GM18499 (cell line): ENCODE data around the gene ANKS6.

Experiments
- ATAC-seq: cut with Tn5 transposase; IDR thresholded peaks from one replicate; pipeline ENCODE4 v1.9.1; 2021; ENCODE audit warnings: moderate number of reproducible peaks; ENCODE audit not compliant: insufficient read depth, unreplicated experiment

The ANKS6 gene

DNA sequence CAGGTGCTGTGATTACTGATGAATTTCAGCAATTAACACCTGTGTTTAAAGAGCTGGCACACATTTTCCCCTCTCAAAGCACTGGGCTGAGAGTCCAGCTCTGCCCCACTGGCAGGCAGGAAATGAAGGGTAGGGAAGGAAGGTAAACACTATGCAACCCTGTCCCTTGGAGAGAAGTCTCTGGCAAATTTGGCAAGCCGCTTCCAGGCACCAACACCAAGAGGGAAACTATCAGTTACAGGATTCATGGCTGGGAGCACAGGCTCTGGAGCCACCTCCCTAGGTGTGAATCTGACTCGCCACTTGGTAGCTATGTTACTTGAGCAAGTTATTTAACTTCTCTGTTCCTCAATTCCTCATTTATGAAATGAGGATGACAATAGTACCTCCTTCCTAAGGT is 3.3 kb downstream of the ANKS6 start:
- ATAC-seq, result no peak

DNA sequence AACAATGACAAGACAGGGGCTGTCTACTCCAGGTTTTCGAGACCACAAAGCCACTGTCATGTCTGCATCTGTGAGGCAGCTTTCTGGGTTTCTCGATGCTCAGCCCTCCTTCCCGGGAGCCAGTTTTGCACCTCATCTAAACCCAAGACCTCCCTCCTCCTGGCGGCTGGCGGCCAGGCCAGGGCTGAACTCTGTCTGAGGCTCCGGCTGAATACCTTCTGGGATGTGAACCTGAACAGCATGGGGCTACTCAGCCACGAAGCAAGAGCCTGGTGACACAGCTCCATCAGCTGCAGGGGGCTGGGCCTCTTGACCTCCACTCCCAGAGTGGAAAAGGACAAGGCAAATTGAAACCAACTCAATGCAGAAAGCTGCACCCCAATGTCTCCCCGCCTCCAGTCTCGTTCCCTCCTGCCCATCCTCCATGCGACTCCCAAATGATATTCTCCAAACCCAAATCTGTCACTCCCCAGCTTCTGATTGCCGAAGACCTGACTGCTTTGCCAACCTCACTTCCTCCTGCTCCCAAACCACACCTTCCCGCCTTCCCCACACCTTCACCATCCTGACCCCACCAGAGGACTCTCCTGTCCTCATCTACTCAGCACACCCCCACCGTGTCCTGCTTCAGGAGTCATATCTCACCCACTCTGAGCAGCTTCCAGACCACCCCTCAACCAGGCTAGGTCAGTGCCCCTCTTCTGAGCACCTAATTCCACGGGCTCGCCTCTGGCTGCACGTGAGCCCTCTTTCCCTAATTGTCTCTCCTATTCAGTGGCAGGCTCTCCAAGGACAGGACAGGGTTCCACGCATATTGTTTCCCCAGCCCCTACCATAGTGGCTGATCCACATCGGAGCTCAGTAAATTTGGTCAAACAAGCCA is 4.5 kb downstream of the ANKS6 start:
- ATAC-seq, result no peak

DNA sequence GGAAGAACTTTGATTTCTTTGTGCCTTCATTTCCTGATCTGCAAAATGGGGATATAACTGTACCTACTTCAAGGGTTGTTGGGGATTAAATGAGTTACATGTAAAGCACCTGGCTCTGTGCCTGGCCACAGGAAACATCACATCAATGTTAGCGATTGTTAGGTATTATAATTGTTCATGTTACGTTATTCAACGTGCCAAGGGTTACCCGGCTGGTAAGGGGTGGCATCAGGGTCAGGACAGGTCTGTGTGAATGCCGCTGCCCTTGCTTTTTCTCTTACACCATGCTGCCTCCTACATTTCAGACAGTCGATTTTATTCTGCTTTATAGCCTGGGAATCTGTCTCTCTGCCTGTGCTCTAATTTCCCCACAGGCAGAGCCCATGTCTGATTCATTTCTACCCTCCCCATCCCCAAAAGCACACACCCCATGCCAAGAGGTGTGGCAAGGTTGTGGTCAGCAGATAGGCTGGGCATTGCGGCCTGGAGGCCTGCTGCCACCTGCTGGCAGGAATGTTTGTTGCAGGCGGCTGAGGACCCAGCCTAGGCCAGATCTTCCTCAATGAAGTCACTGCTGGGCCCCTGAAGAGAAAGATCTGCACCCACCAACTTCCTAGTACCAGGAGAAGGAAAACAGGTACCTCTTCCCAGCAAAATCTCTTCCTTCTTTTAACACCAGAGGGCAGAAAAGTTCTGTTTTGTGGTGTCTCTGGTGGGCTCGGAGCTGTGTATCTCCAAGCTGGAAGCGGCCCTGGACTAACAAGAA is 5.3 kb downstream of the ANKS6 start:
- no peak for ATAC-seq

DNA sequence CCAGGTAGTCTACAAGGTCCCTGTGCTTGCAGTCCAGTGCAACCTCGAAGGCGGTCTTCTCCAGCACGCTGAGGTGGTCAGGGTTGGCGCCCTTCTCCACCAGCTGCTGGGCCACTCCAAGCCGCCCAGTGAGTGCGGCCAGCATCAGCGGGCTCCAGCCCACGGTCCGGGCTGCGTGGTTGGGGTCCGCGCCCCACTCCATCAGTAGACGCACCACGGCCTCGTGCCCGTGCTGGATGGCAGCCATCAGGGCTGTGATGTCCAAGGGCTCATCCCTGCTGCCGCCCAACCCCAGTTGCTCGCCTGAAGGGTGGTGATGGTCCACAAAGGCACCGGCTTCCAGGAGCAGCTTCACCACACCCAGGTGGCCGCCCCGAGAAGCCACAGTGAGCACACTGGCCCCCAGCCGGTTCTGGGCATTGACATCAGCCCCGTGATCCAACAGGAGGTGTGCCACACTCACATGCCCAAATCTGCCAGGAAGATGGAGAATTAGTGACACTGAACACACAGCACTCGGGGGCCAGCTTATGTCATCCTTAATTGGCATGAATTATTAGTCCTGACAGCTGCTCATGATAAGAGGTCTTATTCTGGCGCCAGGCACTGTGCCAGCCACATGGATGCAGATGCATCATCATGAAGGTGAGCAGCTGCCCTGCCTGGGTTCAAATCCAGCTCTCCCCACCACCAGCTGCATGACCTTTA is 6.1 kb downstream of the ANKS6 start:
- no peak for ATAC-seq

GRCh38 chr9:98789483-98790133 is 6.7 kb downstream of the ANKS6 start:
- no peak for ATAC-seq

DNA sequence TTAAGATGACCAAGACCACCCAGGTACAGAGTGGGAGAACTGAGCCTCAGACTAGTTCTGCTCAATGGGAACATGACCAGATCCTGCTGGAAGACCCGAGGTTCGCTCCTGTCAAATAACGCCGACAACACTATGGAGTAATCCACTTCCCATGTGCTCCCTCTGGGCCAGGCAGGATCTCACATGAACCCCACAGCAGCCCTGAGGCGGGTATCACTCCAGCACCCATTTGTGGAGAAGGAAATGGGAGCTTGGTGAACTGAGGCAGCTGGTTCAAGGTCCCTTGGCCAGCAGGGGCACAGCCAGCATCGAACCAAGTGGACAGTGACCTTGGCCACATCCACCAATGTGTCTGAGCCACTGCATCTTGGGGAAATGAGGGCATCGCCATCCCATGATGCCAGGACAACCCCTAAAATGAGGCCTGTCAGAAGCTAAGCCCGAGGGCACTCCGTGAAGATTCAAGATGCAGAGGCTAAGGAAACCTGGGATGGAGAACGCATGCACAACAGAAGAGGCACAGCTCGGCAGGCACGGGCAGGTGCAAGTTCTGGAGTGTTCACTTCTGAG is 8.5 kb downstream of the ANKS6 start:
- no peak for ATAC-seq

DNA sequence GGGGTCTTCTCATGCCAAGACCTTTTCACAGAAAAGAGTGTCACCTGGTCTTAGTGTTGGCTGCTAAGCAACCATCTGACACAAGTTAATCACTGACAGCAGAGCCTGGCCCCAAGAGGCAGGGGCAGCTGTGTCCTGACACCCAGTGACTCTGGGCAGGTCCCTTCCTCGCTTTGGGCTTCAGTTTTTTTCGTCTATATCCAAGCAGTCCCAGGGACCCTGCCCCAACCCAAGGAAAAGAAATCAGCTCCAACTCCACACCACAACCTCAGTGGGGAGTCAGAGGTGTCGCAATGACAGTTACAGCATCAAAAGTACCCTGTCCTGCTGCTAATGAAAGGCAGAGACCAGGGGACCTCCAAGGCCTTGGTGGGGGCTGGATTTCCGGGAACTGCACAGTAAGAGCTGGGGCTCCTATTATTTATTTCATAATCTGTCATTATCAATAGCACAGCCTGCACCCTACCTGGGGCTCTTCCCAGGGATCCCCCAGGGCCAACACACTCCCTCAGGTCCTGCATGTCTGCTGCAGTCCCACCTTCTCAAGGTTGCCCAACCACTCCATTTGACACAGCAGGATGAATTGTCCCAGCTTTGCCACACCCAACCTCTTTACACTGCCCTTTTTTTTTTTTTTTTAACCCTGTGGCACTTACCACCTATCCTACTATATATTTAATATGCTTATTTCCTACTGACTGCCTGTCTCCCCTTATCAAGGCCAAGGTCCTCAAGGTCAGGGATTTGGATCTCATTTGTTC is 9.4 kb downstream of the ANKS6 start:
- ATAC-seq, result no peak

DNA sequence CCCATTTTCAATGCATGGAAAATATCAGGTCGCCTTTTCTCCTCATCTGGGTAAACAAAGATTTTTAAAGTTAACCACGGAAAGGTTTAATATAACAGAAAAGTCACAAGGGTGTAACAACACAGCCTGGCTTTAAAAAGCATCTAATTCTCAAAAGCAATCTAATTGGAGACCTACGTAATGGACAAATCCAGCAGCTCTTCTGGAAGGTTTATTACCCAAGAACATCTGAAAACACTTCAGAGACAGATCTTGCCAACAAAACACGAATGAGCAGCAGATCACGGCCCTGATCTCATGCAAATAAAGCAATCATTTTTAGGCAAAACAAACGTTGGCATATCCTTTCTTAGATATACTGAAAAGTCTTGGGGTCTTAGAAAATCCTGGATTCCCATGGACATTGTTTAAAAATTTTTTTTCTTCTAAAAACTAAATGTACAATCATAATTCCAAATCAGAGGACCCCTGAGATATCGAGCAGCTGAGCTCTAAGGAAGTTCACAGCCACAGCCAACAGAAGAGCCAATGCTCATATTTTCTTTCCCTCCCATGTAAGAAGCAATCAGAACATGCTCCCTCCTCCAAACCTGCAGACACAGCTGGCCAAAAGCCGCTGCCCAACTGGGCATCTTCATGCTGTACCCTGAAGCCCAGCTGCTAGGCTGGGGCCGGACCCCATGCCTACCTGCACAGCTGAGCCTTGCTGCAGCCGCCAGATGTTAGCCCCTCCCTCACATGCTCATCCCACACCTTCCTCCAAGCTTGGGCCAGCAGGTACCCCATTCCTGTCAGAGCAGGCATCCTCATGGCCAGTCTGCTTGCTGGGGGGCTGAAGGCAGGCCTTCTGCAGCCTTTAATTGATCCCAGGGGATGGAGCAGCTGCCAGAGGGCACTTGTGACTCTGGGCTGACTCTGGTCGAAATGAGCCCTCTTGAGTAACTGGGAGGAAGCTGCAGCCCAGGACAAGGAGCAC is 11.2 kb downstream of the ANKS6 start:
- no peak for ATAC-seq

- ATAC-seq, result no peak
These were observed 12.7 kb downstream of the ANKS6 start for GRCh38 chr9:98783518-98784226.

DNA sequence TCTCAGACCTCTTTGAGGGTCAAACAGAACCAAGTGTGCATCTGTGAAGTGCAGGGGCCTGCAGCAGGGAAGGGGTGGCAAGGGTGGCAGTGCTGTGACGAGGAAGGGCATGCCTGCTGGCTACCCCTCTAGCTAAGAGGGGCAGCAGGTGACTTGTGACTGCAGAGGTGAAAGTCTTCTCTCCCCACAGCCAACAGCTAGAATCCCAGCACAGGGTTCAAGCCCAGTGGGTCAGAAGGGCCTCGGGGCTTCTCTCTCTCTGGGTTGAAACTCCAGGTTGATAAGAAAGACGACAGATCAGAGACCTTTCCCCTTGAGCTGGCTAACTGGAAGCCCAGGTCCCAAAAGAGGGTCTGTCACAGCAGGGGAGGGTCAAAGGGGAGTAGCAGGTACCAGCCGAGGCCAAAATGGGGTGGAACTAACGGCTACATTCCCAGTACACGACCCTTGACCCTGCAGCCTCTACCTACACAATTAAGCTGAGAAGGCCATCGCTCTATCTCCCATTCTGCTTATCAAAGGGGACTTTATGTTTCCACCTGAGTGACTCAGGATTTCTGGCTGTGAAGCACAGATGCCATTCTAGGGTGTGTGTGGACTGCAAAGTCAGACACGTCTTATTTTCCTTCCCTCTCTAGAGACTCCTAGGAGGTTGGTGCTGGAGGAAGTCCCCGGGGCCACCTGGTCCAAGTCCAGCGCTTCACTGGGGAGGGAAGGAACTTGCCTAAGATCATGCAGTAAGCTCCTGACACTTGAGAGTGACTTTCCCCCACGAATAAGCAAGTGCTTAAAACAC is 14.6 kb downstream of the ANKS6 start:
- no peak for ATAC-seq

- ATAC-seq, result no peak
These were observed 16.2 kb downstream of the ANKS6 start for GRCh38 chr9:98780059-98780749.

- no peak for ATAC-seq
These were observed 17.4 kb downstream of the ANKS6 start for GRCh38 chr9:98778711-98779530.

DNA sequence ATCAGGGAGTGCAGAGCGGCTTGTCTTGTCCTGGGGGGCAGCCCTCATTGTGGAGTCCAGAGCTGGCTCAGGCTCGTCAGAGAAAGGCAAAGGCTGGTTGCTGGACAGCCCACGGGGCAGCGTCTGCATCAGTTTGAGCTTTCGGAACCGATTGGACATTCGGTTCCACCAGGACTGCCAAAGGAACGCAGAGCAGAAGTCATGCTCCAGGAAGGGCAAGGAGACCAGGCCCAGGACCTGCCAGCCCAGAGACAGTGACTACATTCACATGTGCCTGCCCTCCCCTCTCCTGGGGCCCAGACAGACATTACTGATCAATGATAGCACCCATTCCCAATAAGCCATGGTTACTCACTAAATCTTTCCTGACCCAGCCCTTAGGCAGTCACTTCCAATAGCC is 18.1 kb downstream of the ANKS6 start:
- ATAC-seq, result no peak

DNA sequence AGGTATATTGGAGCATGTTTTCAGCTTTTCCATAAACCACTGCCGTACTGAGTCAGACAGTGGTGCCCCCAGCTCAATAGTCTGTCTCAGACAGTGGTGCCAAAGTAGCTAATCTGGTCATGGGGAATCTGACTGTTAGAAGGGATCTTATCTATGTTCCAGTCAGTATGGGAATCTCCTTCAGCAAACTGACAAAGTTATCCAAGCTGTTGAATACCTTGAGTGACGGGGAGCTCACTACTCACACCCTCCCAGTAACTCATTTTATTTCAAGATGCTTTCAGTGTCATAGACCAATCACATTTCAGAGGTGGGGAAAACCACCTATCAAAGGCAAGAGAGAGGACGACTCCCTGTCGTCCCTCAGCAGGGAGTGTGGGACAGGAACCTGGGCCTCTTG is 18.7 kb downstream of the ANKS6 start:
- ATAC-seq, result no peak

GRCh38 chr9:98775831-98776441 is 20.4 kb downstream of the ANKS6 start:
- ATAC-seq, result no peak
